ENCODE measurements around the gene CAPN7. TPM values are rescaled to one million over a fixed set of nuclear protein-coding genes. Genes with fewer than 3 reads are reported as not detected.

CAPN7 gene
- total and polyA plus RNA-seq, 2 donors (not counting 1 experiment from before 2014, with no cell fraction given) = 40.4 to 85.9 TPM

- intact Hi-C loops (cut with micrococcal nuclease) = no loop called here
- H3K4me2 ChIP-seq (replicated peaks; ENCODE audit: low read depth, low read length, poor library complexity, severe bottlenecking) = no peak overlapping the region
- TF ChIP-seq EZH2 (IDR thresholded peaks at IDR 0.05; ENCODE audit: borderline replicate concordance, insufficient read depth, low read depth, low read length, poor library complexity, severe bottlenecking) (no peak), CTCF (IDR thresholded peaks at IDR 0.05) (no peak)
- CTCF ChIA-PET = interaction anchor here (1.2 to 1.6 kb wide), 2 partner anchors 13 to 97 kb away, joined by 3 read pairs; no protein-coding TSS in a partner anchor
- H3K36me3 ChIP-seq (replicated peaks in 1 of 2; ENCODE audit: control extremely low read depth in 1 of 2, control insufficient read depth in 1 of 2, extremely low read depth in 1 of 2, insufficient read depth in 2 of 2, low read length in 1 of 2) = peaks cover 3 to 52% of the 10 kb centered on the region in 2 experiments
- no peaks in the 10 kb centered on the region for H3K27me3 ChIP-seq (replicated peaks in 1 of 4; ENCODE audit: control extremely low read depth in 1 of 4, control insufficient read depth in 3 of 4, insufficient read depth in 4 of 4, low read length in 3 of 4)
- H4K20me1 ChIP-seq (ENCODE audit: control insufficient read depth, insufficient read depth, low read length, poor library complexity, severe bottlenecking) = no peaks in the 10 kb centered on the region
- Mint-ChIP-seq H3K27me3 (no peaks in the 10 kb centered on the region), H3K27ac (no peak overlapping the region), H3K4me3 (no peak overlapping the region), H3K4me1 (peaks cover 27% of the 10 kb centered on the region), H3K9me3 (ENCODE audit: insufficient read depth) (no peaks in the 10 kb centered on the region)
- no peak for DNase-seq
- peaks cover 7 to 9% of the 10 kb centered on the region in 2 donors for H3K4me1 ChIP-seq (ENCODE audit: control insufficient read depth in 2 of 2, insufficient read depth in 2 of 2, low read length in 2 of 2)
- ATAC-seq (ENCODE audit: low read depth) = no peak
- no peak overlapping the region for H3K27ac ChIP-seq (ENCODE audit: low read length in 2 of 2)
- peaks cover 34% of the 10 kb centered on the region for H3K79me2 ChIP-seq (ENCODE audit: control insufficient read depth, insufficient read depth, low read length)
- POLR2A ChIA-PET = no interaction called here
- H3K4me3 ChIP-seq (ENCODE audit: control extremely low read depth in 1 of 5, extremely low read depth in 1 of 5, insufficient read depth in 1 of 5, low read depth in 2 of 5, low read length in 4 of 5) = no peak overlapping the region
- no CpG with 5 or more reads among the region's 1 CpG for WGBS (ENCODE audit: insufficient coverage)
- no peak overlapping the region for H2AFZ ChIP-seq (ENCODE audit: insufficient read depth, low read depth, low read length, poor library complexity, severe bottlenecking)
- H3K9ac ChIP-seq (ENCODE audit: low read length) = no peak overlapping the region
- no peaks in the 10 kb centered on the region for H3K9me3 ChIP-seq (ENCODE audit: control extremely low read depth in 1 of 3, control insufficient read depth in 2 of 3, insufficient read depth in 1 of 3, low read length in 2 of 3)
Measured at GRCh38 chr3:15216501-15216900, 10.5 kb downstream of the CAPN7 start.

GRCh38 chr3:15217011-15217671 is 11.1 kb downstream of the CAPN7 start:
- Histone ChIP-seq H3K4me2 (replicated peaks; ENCODE audit: low read depth, low read length, poor library complexity, severe bottlenecking) (peak overlapping the region; percentile 7), H3K27ac (ENCODE audit: low read length in 2 of 2) (peak overlapping the region in 1 of 2 donors; percentile 15), H3K4me3 (ENCODE audit: control extremely low read depth in 1 of 5, extremely low read depth in 1 of 5, insufficient read depth in 1 of 5, low read depth in 2 of 5, low read length in 4 of 5) (no peak overlapping the region), H4K20me1 (ENCODE audit: control insufficient read depth, insufficient read depth, low read length, poor library complexity, severe bottlenecking) (no peaks in the 10 kb centered on the region), H3K4me1 (ENCODE audit: control insufficient read depth in 2 of 2, insufficient read depth in 2 of 2, low read length in 2 of 2) (peaks cover 7 to 9% of the 10 kb centered on the region in 2 donors), H3K27me3 (replicated peaks in 1 of 4; ENCODE audit: control extremely low read depth in 1 of 4, control insufficient read depth in 3 of 4, insufficient read depth in 4 of 4, low read length in 3 of 4) (no peaks in the 10 kb centered on the region), H3K36me3 (replicated peaks in 1 of 2; ENCODE audit: control extremely low read depth in 1 of 2, control insufficient read depth in 1 of 2, extremely low read depth in 1 of 2, insufficient read depth in 2 of 2, low read length in 1 of 2) (peaks cover 3 to 55% of the 10 kb centered on the region in 2 experiments), H2AFZ (ENCODE audit: insufficient read depth, low read depth, low read length, poor library complexity, severe bottlenecking) (no peak overlapping the region), H3K9ac (ENCODE audit: low read length) (no peak overlapping the region), H3K9me3 (ENCODE audit: control extremely low read depth in 1 of 3, control insufficient read depth in 2 of 3, insufficient read depth in 1 of 3, low read length in 2 of 3) (no peaks in the 10 kb centered on the region), H3K79me2 (ENCODE audit: control insufficient read depth, insufficient read depth, low read length) (peaks cover 32% of the 10 kb centered on the region)
- ChIA-PET CTCF (interaction anchor here (0.6 to 2.0 kb wide), 8 partner anchors 9 to 1530 kb away, joined by 3 to 15 read pairs (median 3); no protein-coding TSS in a partner anchor), POLR2A (interaction anchor here (0.9 kb wide), 1 partner anchor 168 kb away, joined by 3 read pairs; no protein-coding TSS in a partner anchor)
- ATAC-seq (ENCODE audit: low read depth) (no peak), DNase-seq (no peak)
- 96% methylated on average over 3 of the region's 4 CpGs for WGBS (ENCODE audit: insufficient coverage)
- intact Hi-C loops (cut with micrococcal nuclease) = no loop called here
- no peak for TF ChIP-seq EZH2 (IDR thresholded peaks at IDR 0.05; ENCODE audit: borderline replicate concordance, insufficient read depth, low read depth, low read length, poor library complexity, severe bottlenecking)
- TF ChIP-seq CTCF (IDR thresholded peaks at IDR 0.05) = no peak
- Mint-ChIP-seq H3K4me1 (peaks cover 26% of the 10 kb centered on the region), H3K27ac (no peak overlapping the region), H3K4me3 (no peak overlapping the region), H3K27me3 (no peaks in the 10 kb centered on the region), H3K9me3 (ENCODE audit: insufficient read depth) (no peaks in the 10 kb centered on the region)
